Measurements from ENCODE around the gene NXPH3.
A peak's percentile ranks its signal among the peaks of the same experiment; 100 is the strongest.

NXPH3 gene

DNA sequence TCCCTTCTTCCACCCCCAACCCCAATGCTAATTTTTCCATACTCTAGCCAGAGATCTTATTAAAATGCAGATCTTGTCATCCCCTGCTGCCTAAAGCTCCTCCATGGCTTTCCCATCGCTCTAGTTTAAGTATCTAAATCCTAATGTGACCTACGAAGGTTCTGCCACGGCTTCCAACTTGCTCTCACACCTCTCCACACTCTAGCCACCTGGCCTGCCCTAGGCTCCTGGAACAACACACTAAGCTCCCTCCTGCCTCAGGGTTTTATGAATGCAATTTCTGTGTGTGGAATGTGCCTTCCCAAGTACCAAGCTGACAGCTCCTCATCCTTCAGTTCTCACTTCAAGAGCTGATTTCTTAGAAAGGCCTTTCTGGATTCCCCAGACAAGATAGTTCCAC lies 16.6 kb downstream of the NXPH3 start:
- DNase-seq (ENCODE audit: low read depth), result no peak

DNA sequence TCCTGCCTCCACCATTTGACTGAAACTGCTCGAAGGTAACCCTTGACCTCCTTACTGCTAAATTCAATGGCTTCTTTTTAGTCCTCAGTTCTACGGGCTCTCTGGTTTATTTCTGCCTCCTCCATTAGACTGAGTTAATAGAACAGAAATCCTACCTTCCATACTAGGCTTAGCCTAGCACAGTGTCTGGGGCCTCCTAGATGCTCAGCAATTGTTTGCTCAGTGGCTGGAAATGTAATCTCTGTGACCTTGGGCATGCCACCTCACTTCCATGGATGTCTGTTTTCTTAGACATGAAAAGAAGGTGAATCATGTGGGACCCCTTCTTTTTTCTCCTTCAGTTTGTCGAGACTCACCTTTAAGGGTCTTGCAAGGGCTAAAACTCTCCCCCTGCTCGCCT lies 19.7 kb downstream of the NXPH3 start:
- no peak for DNase-seq (ENCODE audit: low read depth)

DNA sequence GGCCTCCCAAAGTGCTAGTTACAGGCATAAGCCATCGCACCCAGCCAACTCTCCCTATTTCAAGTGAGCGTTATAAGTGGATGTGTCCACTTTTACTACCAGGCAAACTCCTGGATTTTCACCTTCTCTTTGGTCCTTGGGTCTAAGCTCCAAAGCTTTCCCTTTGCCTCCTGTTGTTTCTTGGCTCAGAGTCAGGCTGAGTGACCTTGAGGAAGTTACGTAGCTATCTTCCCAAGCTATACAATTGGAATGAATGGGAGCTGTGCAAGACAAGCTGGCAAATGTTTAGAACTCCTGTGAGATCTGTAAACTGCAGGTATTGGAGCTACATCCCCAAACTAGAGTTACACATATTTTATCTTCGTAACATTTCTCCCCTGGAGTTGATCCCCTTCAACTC lies 20.3 kb downstream of the NXPH3 start:
- peak; percentile 40 for DNase-seq (ENCODE audit: low read depth)

DNA sequence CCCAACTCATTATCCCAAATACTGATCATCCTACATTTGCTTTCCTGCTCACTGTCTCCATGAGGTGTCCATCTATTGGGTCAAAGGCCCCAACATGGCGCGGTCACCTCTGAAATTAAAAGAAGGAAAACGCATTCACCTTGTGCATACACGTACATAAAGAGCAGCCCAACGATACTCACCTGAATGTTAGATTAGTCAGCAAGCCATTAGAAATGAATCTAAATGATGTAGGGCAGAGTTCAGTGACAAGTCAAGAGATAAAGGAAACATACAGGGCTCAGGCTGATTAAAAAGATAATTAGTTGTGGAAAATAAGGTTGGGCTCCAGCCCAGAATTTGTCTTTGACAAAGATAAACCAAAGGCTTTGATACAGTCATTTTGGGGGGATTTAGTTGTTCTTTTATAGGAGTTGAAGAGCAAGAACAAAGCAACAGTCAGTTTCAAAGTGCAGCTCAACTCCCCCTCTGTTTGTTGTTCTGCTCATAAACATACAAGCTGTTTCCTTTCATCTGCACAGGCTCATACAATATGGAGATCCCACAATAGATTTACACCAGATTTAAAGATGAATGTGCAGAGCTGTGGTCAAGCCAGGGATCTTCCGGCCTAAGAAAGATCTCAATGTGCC lies 21.1 kb downstream of the NXPH3 start:
- DNase-seq (ENCODE audit: low read depth), result no peak

DNA sequence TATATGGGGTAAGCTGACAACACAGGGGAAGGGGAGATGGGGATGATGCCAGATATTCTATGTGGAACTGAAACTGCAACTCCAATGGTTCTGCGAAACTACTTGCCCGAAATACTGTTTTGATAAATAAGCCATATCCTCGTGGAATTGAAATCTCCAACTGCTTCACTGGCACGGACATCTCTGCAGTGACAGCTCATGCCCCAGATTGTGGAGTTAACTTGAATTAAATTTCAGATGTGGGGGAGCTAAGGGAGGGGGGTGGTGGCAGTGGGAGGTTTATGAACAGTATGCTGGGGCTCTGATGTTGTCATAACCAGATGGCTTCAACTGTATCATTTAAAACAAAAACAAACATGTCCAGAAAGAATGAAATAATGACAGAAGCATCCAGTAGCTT lies 21.8 kb downstream of the NXPH3 start:
- no peak for DNase-seq (ENCODE audit: low read depth)

DNA sequence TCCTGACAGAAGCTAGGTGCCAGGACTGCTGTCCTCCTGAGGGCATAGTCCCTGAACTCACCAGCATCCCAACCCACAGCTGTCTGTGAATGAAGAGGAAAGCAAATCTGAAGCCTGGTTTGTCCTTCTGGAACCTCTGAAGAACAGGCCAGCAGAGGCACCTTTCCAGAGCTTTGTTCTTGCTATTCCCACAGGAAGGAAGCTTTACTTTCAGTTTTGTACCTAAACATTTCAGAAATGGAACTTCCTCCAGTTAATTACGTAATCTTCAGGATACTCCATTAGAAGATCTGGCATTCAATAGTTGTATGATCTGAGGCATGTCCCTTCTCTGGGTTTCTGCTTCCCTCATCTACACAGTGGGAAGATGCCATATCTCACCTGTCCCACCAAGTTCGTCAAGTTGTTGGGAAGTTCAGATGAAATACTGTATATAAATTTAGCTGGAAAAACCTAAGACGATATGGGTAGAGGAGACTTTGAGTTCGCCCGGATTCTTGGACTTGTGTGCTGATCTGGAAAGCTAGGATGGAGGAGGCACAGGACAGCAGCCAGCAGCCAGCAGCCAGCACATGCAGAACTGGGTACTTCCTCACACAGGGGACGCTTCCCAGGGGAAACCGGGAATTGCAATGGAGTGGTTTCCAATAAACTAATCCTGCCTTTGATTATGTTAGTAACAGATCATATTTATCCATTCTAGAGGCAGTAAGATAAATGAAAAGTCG lies 22.4 kb downstream of the NXPH3 start:
- no peak for DNase-seq (ENCODE audit: low read depth)

DNA sequence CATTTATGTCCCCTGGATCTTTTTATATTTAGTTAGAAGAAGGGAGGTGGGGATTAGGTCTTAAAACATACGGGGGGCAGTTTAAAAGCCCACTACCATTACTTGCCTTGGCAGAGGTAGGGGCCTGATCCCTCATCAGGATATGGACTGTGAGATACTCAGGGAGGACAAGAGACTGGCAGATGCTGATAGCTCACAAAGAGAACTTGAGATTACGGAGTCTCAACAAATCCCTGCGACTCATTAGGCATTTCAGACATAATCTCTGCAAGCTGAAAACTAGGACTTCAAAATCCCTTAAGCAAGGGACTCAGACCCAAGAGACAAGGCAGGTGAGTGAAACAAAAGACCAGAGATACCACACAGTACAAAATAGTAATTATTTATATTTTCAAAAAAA lies 23.2 kb downstream of the NXPH3 start:
- DNase-seq (ENCODE audit: low read depth), result no peak

DNA sequence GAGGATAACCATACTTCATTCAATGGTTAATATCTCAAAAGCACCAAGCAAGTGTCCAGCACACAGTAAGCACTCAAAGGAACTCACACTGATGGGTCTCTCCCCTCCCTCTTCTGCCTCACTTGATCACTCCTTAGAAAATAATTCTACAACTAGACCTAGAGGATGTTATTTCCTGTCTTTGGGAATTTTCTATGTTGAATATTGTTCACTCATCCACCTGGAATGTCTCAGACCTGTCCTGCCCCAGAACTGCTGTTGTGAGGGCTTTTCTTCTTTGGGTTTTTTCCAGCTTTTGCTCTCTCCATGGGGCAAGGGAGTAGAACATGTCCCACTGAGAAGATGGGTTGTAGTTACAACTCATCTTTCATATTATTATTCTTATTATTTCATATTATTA lies 25.3 kb downstream of the NXPH3 start:
- no peak for DNase-seq (ENCODE audit: low read depth)

DNA sequence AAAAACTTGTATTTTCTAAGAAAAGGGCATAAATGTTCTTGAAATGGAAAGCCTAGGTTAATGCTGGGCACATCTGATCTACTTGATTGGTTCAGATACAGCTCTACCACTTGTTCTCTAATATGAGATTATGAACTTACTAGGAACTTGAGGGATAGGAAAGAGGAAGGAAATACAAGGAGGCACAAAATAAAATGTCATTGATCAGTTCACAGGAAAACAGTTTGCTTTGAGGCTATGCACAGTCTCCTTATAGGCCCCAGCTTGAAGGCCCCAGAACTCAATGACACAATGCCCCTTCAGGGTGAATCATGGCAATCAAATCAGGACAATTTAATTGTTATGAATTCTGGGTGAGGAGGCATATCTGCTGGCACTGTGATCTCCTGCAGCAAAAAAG lies 27.1 kb downstream of the NXPH3 start:
- no peak for DNase-seq (ENCODE audit: low read depth)

DNA sequence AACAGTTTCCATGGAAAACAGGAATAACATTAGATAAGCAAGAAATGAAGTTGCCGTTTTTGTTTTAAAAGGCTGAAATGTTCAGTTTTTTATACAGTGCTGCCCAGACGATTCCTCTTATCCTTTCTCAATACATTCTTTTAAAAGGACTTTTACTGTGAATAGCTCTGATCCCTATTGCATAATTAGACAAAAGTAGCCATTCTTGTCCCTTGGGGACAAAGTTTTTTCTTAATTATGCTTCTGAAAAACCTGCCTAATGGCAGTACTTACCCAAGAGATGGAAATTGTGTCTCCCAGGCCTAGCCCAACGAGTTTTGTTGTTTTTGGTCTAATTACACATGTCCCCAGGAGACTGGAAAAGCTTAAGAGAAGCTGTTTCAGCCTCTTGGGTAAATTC lies 27.6 kb downstream of the NXPH3 start:
- DNase-seq (ENCODE audit: low read depth), result no peak

DNA sequence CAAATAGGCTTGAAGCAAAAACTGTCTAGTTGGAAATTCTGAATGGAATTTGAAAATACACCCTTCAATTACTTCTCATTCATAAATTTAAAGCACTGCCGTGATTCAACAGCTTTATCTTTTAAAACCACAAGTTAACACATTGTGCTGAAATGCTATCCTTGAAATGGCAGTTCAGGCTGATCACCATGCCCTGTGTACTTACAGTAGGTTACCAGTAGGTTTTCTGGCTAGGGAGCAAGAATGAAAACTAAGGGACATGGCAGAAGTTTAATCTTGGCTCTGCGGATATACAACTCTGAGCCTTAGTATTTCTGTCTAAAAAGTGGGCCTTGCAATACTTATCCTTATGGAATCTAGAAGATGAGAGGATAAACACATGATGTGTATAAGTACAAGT lies 28.0 kb downstream of the NXPH3 start:
- DNase-seq (ENCODE audit: low read depth), result peak; percentile 58

DNA sequence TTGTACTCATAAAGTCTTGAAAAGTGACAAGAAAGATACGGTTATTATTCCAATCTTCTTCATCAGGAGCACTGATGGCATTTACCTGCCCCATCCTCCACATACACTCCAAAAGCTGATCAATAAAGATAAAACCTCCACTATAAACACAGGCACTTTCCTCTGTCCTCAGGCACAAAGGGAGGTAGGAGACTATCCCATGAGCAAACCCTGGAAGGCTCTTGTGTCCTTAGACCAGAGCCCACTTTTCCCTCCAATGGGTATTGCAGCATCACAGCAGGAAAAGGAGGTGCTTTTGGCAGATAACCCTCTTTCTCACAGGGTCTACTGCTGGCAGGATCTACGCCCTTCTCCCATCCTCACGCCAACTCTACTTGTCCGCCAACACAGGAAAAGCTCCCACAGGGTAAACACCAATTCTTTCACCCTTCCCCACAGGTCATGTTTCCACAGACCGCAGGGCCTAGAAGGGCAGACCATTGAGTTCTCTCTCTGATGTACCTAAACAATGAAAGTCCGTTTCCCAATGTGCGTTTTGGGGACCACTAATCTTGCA lies 28.7 kb downstream of the NXPH3 start:
- no peak for DNase-seq (ENCODE audit: low read depth)

DNA sequence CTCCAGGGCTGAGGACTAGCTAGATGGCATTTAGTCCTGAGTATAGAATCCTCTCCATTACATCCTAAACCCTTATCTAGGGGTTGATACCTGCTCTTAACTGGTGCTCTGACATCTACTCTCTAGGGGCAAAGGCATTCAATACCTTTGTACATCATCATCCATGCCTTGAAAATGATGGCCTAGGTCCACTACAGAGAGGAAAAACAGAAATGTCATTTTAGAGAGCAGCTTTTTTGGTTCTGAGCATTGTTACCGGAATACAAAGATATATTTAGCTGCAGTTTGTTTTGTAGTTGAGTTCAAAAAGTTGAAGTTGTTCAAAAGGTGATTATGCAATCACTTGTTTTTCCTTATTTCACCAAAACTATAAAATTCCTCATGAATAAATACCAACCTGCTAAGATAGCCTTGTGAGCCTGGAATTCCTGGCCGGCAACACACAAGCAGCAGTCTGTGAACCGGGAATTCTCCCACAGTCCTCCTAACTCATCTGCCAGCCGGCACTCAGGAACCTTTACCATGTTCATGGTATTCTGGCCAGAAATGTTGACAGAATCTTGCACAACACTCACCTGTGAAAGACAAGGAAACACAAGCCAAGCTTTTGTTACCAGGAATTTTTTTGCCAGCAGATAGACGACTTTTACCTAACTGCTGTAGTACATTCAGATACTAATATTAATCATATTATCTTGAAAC lies 35.4 kb downstream of the NXPH3 start:
- DNase-seq (ENCODE audit: low read depth), result peak; percentile 67

DNA sequence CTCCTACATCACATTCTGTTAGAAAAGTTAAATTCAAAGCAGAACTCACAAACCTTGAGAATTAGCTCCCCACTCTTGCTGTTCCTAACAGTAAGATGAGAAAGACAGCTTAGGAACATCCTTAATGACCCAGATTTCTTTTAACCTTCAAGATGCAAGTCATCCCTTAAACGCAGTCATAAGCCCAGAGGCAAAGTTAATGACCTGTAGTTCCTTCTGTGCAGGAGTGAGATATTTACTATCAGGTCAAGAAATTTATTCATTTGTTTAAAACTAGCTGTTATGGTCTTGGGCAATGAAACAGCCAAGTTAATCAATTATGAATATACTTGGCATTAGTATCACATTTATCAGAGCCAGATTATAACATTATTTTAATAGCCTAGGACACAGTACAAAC lies 37.1 kb downstream of the NXPH3 start:
- DNase-seq (ENCODE audit: low read depth), result no peak

DNA sequence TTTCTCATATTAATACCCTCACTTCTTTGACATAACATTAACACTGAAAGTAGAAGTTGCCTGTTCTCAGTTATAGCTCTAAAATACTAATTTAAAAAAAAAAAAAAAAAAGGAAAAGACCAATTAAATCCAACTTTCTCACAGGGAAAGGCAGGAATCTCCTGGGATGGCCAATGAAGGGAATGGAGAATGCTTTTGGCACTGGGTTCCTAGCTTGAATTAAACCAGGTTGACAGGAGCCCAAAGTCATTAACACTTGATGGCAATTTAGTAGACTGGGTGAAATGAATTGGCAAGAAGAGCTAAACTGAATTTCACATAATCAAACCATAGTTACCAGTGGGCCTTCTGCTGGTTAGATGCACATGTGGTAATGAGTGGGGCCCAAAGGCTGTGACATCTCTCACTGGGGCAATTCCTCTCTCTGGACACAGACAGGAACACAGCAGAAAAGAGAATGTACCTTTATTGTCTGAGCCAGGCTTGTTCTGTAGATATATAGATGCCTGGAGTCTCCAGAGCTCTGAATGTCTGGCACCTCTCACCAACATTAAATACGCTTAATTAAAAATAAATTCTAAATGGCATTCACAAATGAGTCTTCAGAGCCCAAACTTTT lies 37.6 kb downstream of the NXPH3 start:
- DNase-seq (ENCODE audit: low read depth), result no peak

DNA sequence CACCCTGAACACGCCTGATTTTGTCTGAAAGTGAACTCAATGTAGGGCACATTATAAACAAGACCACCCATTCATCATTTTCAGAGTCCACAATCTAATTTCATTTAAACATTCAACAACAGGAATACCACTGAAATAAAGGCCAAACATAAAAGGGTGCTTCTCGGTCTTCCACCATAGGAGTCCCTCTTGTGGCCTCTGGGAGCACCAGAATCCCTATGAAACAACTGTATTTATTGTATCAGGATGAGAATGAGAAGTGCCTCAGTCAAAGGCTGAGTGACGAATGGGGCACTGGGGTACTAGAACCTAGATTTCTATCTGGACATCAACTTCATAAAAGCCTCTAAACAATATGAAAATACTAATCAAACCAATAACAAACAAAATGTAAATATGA lies 40.4 kb downstream of the NXPH3 start:
- DNase-seq (ENCODE audit: low read depth), result no peak

DNA sequence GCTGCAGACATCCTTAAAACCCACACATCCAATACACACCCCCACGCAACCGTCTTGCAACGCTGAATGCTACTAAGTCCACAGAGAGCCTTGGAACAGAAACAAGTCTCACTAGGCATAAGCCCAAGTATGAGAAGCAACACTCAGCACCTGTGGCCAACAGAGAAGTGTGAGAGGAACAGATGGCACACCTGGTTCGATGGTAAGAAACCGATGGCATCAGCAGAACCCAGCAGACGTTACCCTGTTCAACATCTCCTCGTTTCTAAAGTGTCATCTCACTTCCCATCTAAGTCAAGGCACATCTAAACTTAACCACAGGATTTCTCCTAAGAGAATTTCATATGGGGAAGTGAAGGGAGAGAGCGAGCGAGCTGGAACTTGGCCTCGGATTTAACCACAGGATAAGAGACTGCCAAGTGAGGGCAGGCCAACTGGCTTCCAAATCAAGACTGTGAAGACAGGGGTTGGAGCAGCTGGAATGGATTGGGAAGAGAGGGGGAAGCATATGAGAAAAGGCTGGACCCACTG lies 41.0 kb downstream of the NXPH3 start:
- DNase-seq (ENCODE audit: low read depth), result peak; percentile 57

DNA sequence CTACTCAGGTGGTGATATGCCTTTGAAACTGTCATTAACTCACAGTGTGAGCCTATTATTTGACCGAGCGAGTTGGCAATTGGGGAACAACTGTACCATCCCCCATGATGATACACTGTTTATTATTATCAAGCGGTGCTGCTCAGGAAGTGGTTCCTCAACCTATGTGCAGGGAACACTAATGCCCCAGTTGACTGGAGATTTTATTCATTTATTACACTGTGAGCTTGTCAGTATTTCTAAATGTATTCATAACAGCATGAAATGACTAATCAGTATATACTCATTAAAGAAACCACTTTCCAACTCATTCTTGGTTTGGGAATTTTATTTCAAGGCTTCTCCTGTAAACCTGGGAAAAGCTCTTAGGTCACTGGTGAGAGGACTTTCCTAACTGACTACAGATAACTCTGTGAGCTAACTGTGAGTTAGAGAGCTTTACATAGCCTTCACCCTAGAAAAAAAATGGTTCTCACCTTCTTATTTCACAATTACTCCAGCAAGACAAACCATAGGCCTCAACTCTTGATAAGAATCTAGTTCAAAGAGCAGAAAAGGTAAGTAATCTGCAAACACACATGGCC lies 42.4 kb downstream of the NXPH3 start:
- DNase-seq (ENCODE audit: low read depth), result peak; percentile 91

DNA sequence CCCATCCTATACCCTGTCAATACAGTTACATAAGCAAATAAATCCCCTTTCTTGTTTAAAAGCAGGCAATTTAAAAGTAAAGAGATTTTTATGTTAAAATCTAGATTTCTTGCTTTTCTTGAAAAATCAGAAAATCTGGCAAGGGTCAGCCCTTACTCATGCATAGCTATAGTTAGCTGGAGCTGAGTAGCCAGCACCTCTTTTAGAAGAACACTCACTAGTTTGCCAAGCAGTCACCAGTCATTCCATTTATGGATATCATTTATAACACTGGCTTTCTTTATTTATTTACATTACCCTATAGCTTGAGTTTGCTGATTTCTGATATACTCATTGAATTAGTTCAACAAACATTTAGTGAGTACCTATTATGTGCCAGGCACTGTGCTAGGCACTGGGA lies 45.7 kb downstream of the NXPH3 start:
- no peak for DNase-seq (ENCODE audit: low read depth)

DNA sequence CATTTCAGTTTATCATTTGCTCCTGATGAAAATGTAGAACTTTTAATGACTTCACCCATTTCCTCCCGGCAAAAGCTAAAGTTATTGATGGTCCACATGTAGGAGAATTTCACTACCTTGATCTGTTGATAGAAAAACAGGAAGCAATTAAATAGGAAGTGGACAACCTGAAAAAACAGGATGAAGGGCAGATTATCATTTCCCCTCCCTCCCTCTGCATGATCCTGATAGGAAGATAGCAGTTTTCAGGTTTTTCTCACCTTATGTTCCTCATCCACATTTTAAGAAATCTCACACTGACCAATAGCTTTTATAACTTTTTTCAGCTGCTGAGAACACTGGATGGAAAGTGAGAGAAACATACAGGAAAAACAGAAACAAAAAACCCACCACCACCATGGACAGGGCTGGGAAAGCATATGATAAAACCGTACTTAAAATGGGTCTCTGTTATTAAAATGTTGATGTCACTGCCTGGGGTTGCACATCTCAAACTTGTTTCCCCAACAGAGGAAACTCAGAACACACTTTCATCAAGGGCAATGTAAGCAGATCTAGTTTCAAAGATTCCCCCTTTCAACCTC lies 46.4 kb downstream of the NXPH3 start:
- no peak for DNase-seq (ENCODE audit: low read depth)

DNA sequence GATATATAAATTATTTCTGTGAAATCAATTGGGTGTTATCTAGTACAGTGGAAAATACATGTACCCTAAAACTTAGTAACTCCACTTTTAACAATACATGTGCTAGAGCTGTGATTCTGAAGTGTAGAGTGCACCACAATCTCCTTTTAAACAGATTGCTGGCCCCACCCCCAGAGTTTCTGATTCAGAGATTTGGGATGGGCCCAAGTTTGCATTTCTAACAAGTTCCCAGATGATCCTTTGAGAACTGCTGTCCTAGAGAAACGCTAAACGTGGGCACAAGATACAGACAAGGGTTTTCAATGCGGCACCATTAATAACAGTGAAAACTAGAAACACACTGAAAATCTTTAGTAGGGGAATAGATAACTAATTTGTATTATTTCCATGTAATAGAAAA lies 49.2 kb downstream of the NXPH3 start:
- peak; percentile 43 for DNase-seq (ENCODE audit: low read depth)

DNA sequence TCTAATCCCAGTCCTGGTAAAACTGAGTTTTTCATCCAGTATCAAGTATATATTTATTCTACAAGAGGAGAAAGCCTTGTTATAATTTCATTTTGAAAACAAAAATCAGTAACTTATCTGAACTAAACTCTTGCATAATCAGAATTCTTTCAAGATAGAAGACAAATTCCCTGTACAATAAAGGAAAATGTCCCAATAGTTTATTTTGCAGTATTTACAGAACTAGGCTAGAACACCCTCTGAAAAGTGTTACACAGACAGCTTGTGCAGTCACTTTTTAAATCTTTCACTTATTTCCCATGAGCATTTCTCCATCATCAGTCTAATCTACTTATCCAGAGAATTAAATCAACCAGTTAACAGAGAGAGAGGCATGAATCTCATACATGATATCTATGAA lies 53.8 kb downstream of the NXPH3 start:
- peak; percentile 57 for DNase-seq (ENCODE audit: low read depth)

All from amniotic epithelial cell (primary cell).